H9 (cell line): ENCODE measurements around the gene CIART. TPM values are rescaled to one million over a fixed set of nuclear protein-coding genes. Genes with fewer than 3 reads are reported as not detected.

Experiments
- DNase-seq: peaks from one replicate; pipeline ENCODE4 v3.0.0-alpha.2; 2017
- H2AFZ ChIP-seq: one replicate; pipeline ENCODE4 v1.6.1; 2013; ENCODE audit warnings: mild to moderate bottlenecking, low read length, control low read depth, moderate library complexity
- H2AK5ac ChIP-seq: 2 replicates; pipeline ENCODE4 v1.6.1; 2013; ENCODE audit warnings: low read length, control low read depth, mixed read lengths; ENCODE audit not compliant: insufficient read length
- H2BK120ac ChIP-seq: one replicate; pipeline ENCODE4 v1.6.1; 2013; ENCODE audit warnings: low read depth, mild to moderate bottlenecking, low read length, control low read depth, inconsistent platforms; ENCODE audit not compliant: poor library complexity, severe bottlenecking
- H2BK12ac ChIP-seq: 2 replicates; pipeline ENCODE4 v1.6.1; 2013; ENCODE audit warnings: low read length, control low read depth, mixed read lengths, low read depth; ENCODE audit not compliant: insufficient read length
- H2BK15ac ChIP-seq: 2 replicates; pipeline ENCODE4 v1.6.1; 2013; ENCODE audit warnings: low read depth, low read length, control low read depth
- H2BK20ac ChIP-seq: one replicate; pipeline ENCODE4 v1.6.1; 2013; ENCODE audit warnings: low read depth, mild to moderate bottlenecking, low read length, control low read depth, inconsistent platforms; ENCODE audit not compliant: poor library complexity, severe bottlenecking
- H2BK5ac ChIP-seq: 2 replicates; pipeline ENCODE4 v1.6.1; 2013; ENCODE audit warnings: low read length, control low read depth, mixed read lengths; ENCODE audit not compliant: insufficient read length
- H3K14ac ChIP-seq: 2 replicates; pipeline ENCODE4 v1.6.1; 2013; ENCODE audit warnings: low read length, control low read depth; ENCODE audit not compliant: insufficient read depth
- H3K18ac ChIP-seq: 2 replicates; pipeline ENCODE4 v1.6.1; 2013; ENCODE audit warnings: low read depth, mild to moderate bottlenecking, mixed read lengths, low read length, control low read depth; ENCODE audit not compliant: insufficient read length
- H3K23ac ChIP-seq: 2 replicates; pipeline ENCODE4 v1.6.1; 2013; ENCODE audit warnings: low read length, control low read depth, mixed read lengths, low read depth; ENCODE audit not compliant: insufficient read length
- H3K23me2 ChIP-seq: 2 replicates; pipeline ENCODE4 v1.6.1; 2013; ENCODE audit warnings: low read depth, mild to moderate bottlenecking, mixed read lengths, low read length, control low read depth; ENCODE audit not compliant: insufficient read length, poor library complexity, severe bottlenecking
- H3K27ac ChIP-seq: 2 replicates; pipeline ENCODE4 v1.5.1; 2013; ENCODE audit warnings: low read length, control low read depth, mixed read lengths, low read depth; ENCODE audit not compliant: insufficient read length
- H3K27me3 ChIP-seq: 2 replicates; pipeline ENCODE4 v1.6.1; 2013; ENCODE audit warnings: low read length, control low read depth, inconsistent platforms; ENCODE audit not compliant: insufficient read depth
- H3K4ac ChIP-seq: 2 replicates; pipeline ENCODE4 v1.6.1; 2013; ENCODE audit warnings: low read depth, mild to moderate bottlenecking, control low read depth, inconsistent platforms, low read length, moderate library complexity
- H3K4me1 ChIP-seq: 2 replicates; pipeline ENCODE4 v1.6.1; 2013; ENCODE audit warnings: low read length, control low read depth, inconsistent platforms; ENCODE audit not compliant: insufficient read depth
- H3K4me2 ChIP-seq: 2 replicates; pipeline ENCODE4 v1.6.1; 2013; ENCODE audit warnings: low read length, control low read depth, mixed read lengths; ENCODE audit not compliant: insufficient read length, insufficient read depth
- H3K56ac ChIP-seq: 2 replicates; pipeline ENCODE4 v1.6.1; 2013; ENCODE audit warnings: low read depth, mild to moderate bottlenecking, mixed read lengths, low read length, control low read depth; ENCODE audit not compliant: insufficient read length
- H3K79me1 ChIP-seq: 2 replicates; pipeline ENCODE4 v1.6.1; 2013; ENCODE audit warnings: low read depth, mild to moderate bottlenecking, moderate library complexity, low read length, control low read depth, inconsistent platforms; ENCODE audit not compliant: insufficient read depth, poor library complexity, severe bottlenecking
- H3K79me2 ChIP-seq: 2 replicates; pipeline ENCODE4 v1.6.1; 2013; ENCODE audit warnings: low read length, control low read depth, inconsistent platforms; ENCODE audit not compliant: insufficient read depth
- H3K9ac ChIP-seq: 2 replicates; pipeline ENCODE4 v1.6.1; 2013; ENCODE audit warnings: low read length, control low read depth, mixed read lengths; ENCODE audit not compliant: insufficient read length; ENCODE audit errors: extremely low read depth
- H3K9me3 ChIP-seq: one replicate; pipeline ENCODE4 v1.6.1; 2013; ENCODE audit warnings: low read depth, low read length, inconsistent platforms; ENCODE audit not compliant: control insufficient read depth
- H3T11ph ChIP-seq: one replicate; pipeline ENCODE4 v1.6.1; 2013; ENCODE audit warnings: mild to moderate bottlenecking, low read length, control low read depth, inconsistent platforms
- H4K20me1 ChIP-seq: one replicate; pipeline ENCODE4 v1.6.1; 2013; ENCODE audit not compliant: control insufficient read depth, insufficient read length, insufficient read depth
- H4K5ac ChIP-seq: 2 replicates; pipeline ENCODE4 v1.6.1; 2013; ENCODE audit warnings: low read depth, mild to moderate bottlenecking, mixed read lengths, low read length, control low read depth; ENCODE audit not compliant: insufficient read length
- H4K8ac ChIP-seq: replicated peaks from 2 replicates; pipeline ENCODE4 v1.6.1; 2013; ENCODE audit warnings: low read length, control low read depth, mixed read lengths, low read depth; ENCODE audit not compliant: insufficient read length
- H4K91ac ChIP-seq: 2 replicates; pipeline ENCODE4 v1.6.1; 2013; ENCODE audit warnings: low read depth, mild to moderate bottlenecking, moderate library complexity, mixed read lengths, low read length, control low read depth; ENCODE audit not compliant: insufficient read length
- H3K27ac Mint-ChIP-seq, 3 experiments: 2 replicates in 2 of 3; 3 replicates in 1 of 3; pipeline ENCODE4 v1.8.0; 2020 to 2021; ENCODE audit warnings: mixed read lengths in 3 of 3, mild to moderate bottlenecking in 1 of 3, moderate library complexity in 1 of 3
- H3K27me3 Mint-ChIP-seq: 2 replicates; pipeline ENCODE4 v1.8.0; 2021; ENCODE audit warnings: low read depth, mild to moderate bottlenecking, moderate library complexity, mixed read lengths
- H3K36me3 Mint-ChIP-seq, 3 experiments: 2 replicates in 2 of 3; 3 replicates in 1 of 3; pipeline ENCODE4 v1.8.0; 2020 to 2021; ENCODE audit warnings: low read depth in 3 of 3, mixed read lengths in 3 of 3; ENCODE audit not compliant: insufficient read depth in 1 of 3
- H3K4me1 Mint-ChIP-seq, 2 experiments: 2 replicates each; pipeline ENCODE4 v1.8.0; 2020; ENCODE audit warnings: mixed read lengths in 2 of 2
- H3K4me3 Mint-ChIP-seq, 2 experiments: 2 replicates in 1 of 2; 3 replicates in 1 of 2; pipeline ENCODE4 v1.8.0; 2020 to 2021; ENCODE audit warnings: mild to moderate bottlenecking in 2 of 2, mixed read lengths in 2 of 2, moderate library complexity in 1 of 2
- H3K9me3 Mint-ChIP-seq, 2 experiments: 2 replicates in 1 of 2; 3 replicates in 1 of 2; pipeline ENCODE4 v1.8.0; 2020; ENCODE audit warnings: mild to moderate bottlenecking in 2 of 2, mixed read lengths in 2 of 2, moderate library complexity in 1 of 2
- WGBS: extraction: QIAGEN DNeasy Blood & Tissue Kit; methylation state at CpG from one replicate; pipeline ENCODE4 v1.1.7; 2013; ENCODE audit warnings: missing lambda C conversion rate, low lambda C conversion rate, mixed read lengths; ENCODE audit not compliant: insufficient read length; ENCODE audit errors: extremely low coverage; 5-methylcytosine and 5-hydroxymethylcytosine counted together
- total RNA-seq: library from RNA; stranded (reverse); gene quantifications from 2 replicates; pipeline ENCODE4 v1.2.1, GENCODE V29; 2021
- TF ChIP-seq, protein P1 (sequence below): fragments of 200-600 bp; sonication (generic); conservative IDR thresholded peaks from 3 replicates; pipeline ENCODE4 v1.8.0; 2021; ENCODE audit warnings: antibody characterized with exemption, mild to moderate bottlenecking

Gene CIART
- total RNA-seq, 1 experiment from 2014 or later = 15.6 TPM

GRCh38 chr1:150288822-150289221, 6.5 kb downstream of the CIART start:
- WGBS = no CpG with 5 or more reads among the region's 4 CpGs
- Histone ChIP-seq H2BK120ac (no peak overlapping the region), H2BK20ac (no peak overlapping the region), H4K8ac (no peak overlapping the region), H2AFZ (no peak overlapping the region), H3K4ac (no peak overlapping the region), H3K27me3 (no peaks in the 10 kb centered on the region), H4K20me1 (peaks cover 3% of the 10 kb centered on the region), H3K79me1 (no peaks in the 10 kb centered on the region), H3K14ac (no peak overlapping the region), H2AK5ac (no peak overlapping the region), H3K23ac (no peak overlapping the region), H3K27ac (no peak overlapping the region), H3K4me2 (no peak overlapping the region), H4K5ac (no peak overlapping the region), H2BK5ac (no peak overlapping the region), H3K56ac (no peak overlapping the region), H3K9ac (no peak overlapping the region), H4K91ac (no peak overlapping the region), H3K23me2 (peaks cover 4% of the 10 kb centered on the region), H2BK12ac (no peak overlapping the region), H2BK15ac (no peak overlapping the region), H3K9me3 (no peaks in the 10 kb centered on the region), H3K4me1 (no peaks in the 10 kb centered on the region), H3K18ac (no peak overlapping the region), H3K79me2 (no peaks in the 10 kb centered on the region), H3T11ph (no peak overlapping the region)
- DNase-seq = no peak
- Mint-ChIP-seq H3K4me1 (peaks cover 6 to 7% of the 10 kb centered on the region in 2 experiments; a peak in 3 of 4 replicates), H3K27ac (no peak overlapping the region; a peak in 1 of 7 replicates), H3K36me3 (peaks cover 8 to 25% (median 20%) of the 10 kb centered on the region in 3 experiments), H3K9me3 (no peaks in the 10 kb centered on the region; a peak in 1 of 5 replicates), H3K4me3 (no peak overlapping the region), H3K27me3 (no peaks in the 10 kb centered on the region; the same call in 1 of the 2 replicates)
- TF ChIP-seq, protein P1, sequence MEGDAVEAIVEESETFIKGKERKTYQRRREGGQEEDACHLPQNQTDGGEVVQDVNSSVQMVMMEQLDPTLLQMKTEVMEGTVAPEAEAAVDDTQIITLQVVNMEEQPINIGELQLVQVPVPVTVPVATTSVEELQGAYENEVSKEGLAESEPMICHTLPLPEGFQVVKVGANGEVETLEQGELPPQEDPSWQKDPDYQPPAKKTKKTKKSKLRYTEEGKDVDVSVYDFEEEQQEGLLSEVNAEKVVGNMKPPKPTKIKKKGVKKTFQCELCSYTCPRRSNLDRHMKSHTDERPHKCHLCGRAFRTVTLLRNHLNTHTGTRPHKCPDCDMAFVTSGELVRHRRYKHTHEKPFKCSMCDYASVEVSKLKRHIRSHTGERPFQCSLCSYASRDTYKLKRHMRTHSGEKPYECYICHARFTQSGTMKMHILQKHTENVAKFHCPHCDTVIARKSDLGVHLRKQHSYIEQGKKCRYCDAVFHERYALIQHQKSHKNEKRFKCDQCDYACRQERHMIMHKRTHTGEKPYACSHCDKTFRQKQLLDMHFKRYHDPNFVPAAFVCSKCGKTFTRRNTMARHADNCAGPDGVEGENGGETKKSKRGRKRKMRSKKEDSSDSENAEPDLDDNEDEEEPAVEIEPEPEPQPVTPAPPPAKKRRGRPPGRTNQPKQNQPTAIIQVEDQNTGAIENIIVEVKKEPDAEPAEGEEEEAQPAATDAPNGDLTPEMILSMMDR = no peak
